ENCODE data around the gene MALRD1. TPM values are rescaled to one million over a fixed set of nuclear protein-coding genes. Genes with fewer than 3 reads are reported as not detected.

The MALRD1 gene
- total RNA-seq, 1 donor from 2014 or later: 0.45 TPM

DNA sequence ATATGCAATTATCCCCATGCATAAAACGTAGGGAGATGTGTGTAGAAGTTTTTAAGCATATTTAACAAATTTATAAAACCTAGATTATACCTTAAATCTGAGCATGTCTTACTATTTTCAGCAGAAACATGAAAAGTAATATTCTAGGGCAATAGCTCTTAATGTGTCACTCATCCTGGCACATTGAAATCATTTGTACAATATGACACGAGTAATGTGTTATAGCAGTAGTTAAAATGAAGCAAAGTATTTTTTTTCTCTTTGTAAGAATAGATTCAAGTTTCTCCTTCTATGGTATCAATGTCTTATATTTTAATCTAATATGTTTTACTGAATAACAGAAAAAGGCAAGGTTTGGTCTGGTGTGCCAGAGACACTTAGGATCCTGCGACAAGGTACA, 492.7 kb downstream of the MALRD1 start:
- FAIRE-seq (no peak), DNase-seq (ENCODE audit: low read depth) (no peak)
- Histone ChIP-seq H3K9me3 (ENCODE audit: insufficient read depth, low read depth, low read length) (no peaks in the 10 kb centered on the region), H3K4me1 (ENCODE audit: insufficient read depth, low read length) (no peaks in the 10 kb centered on the region), H3K79me2 (ENCODE audit: insufficient read depth, low read length) (no peaks in the 10 kb centered on the region), H4K20me1 (ENCODE audit: insufficient read depth, low read length) (no peaks in the 10 kb centered on the region), H2AFZ (ENCODE audit: low read depth, low read length) (no peak overlapping the region), H3K36me3 (ENCODE audit: insufficient read depth, low read length) (no peaks in the 10 kb centered on the region), H3K4me2 (ENCODE audit: low read length) (no peak overlapping the region), H3K4me3 (ENCODE audit: insufficient read depth, low read depth, low read length) (no peak overlapping the region), H3K27ac (ENCODE audit: low read depth, low read length) (no peak overlapping the region), H3K9ac (ENCODE audit: low read length) (no peak overlapping the region), H3K27me3 (ENCODE audit: insufficient read depth, low read length) (no peaks in the 10 kb centered on the region)
- Mint-ChIP-seq H3K4me1 (ENCODE audit: low read depth, unreplicated experiment) (no peaks in the 10 kb centered on the region), H3K27ac (ENCODE audit: unreplicated experiment) (no peak overlapping the region), H3K4me3 (ENCODE audit: unreplicated experiment) (no peak overlapping the region), H3K9me3 (ENCODE audit: unreplicated experiment) (no peaks in the 10 kb centered on the region), H3K27me3 (ENCODE audit: low read depth, unreplicated experiment) (no peaks in the 10 kb centered on the region), H3K36me3 (ENCODE audit: low read depth, unreplicated experiment) (no peaks in the 10 kb centered on the region)
- TF ChIP-seq, protein P1, sequence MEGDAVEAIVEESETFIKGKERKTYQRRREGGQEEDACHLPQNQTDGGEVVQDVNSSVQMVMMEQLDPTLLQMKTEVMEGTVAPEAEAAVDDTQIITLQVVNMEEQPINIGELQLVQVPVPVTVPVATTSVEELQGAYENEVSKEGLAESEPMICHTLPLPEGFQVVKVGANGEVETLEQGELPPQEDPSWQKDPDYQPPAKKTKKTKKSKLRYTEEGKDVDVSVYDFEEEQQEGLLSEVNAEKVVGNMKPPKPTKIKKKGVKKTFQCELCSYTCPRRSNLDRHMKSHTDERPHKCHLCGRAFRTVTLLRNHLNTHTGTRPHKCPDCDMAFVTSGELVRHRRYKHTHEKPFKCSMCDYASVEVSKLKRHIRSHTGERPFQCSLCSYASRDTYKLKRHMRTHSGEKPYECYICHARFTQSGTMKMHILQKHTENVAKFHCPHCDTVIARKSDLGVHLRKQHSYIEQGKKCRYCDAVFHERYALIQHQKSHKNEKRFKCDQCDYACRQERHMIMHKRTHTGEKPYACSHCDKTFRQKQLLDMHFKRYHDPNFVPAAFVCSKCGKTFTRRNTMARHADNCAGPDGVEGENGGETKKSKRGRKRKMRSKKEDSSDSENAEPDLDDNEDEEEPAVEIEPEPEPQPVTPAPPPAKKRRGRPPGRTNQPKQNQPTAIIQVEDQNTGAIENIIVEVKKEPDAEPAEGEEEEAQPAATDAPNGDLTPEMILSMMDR (IDR thresholded peaks at IDR 0.05; ENCODE audit: insufficient read depth, low read depth, low read length): no peak
- no peak for TF ChIP-seq EZH2 (IDR thresholded peaks at IDR 0.05; ENCODE audit: insufficient read depth, low read length)

DNA sequence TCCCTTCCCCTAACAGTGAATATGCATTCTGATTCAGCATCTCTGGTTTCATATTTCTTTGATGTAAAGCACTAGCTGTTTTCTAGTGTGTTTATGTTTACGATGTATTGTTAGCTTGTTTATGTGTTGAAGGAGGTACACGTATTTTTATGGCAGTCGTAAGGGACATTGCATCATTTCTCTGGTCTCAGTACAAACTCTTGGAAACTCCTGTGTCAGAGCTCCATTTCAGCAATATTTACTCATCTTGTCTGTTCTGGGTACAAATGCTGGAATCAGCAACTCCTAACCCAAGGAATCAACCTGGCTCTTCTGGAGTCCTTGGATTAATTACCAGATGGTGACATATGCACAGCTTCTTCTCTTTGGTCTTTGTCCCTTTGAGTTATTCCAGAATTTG, 497.6 kb downstream of the MALRD1 start:
- Histone ChIP-seq H3K27me3 (ENCODE audit: insufficient read depth, low read length) (no peaks in the 10 kb centered on the region), H3K9ac (ENCODE audit: low read length) (no peak overlapping the region), H3K27ac (ENCODE audit: low read depth, low read length) (no peak overlapping the region), H3K36me3 (ENCODE audit: insufficient read depth, low read length) (no peaks in the 10 kb centered on the region), H3K4me2 (ENCODE audit: low read length) (no peak overlapping the region), H3K4me1 (ENCODE audit: insufficient read depth, low read length) (no peaks in the 10 kb centered on the region), H3K4me3 (ENCODE audit: insufficient read depth, low read depth, low read length) (no peak overlapping the region), H4K20me1 (ENCODE audit: insufficient read depth, low read length) (no peaks in the 10 kb centered on the region), H3K9me3 (ENCODE audit: insufficient read depth, low read depth, low read length) (no peaks in the 10 kb centered on the region), H2AFZ (ENCODE audit: low read depth, low read length) (no peak overlapping the region), H3K79me2 (ENCODE audit: insufficient read depth, low read length) (no peaks in the 10 kb centered on the region)
- TF ChIP-seq, protein P1 (IDR thresholded peaks at IDR 0.05; ENCODE audit: insufficient read depth, low read depth, low read length): no peak
- no peak for TF ChIP-seq EZH2 (IDR thresholded peaks at IDR 0.05; ENCODE audit: insufficient read depth, low read length)
- DNase-seq (ENCODE audit: low read depth): no peak
- FAIRE-seq: no peak
- Mint-ChIP-seq H3K27me3 (ENCODE audit: low read depth, unreplicated experiment) (no peaks in the 10 kb centered on the region), H3K4me1 (ENCODE audit: low read depth, unreplicated experiment) (no peaks in the 10 kb centered on the region), H3K36me3 (ENCODE audit: low read depth, unreplicated experiment) (no peaks in the 10 kb centered on the region), H3K9me3 (ENCODE audit: unreplicated experiment) (peaks cover 3% of the 10 kb centered on the region), H3K4me3 (ENCODE audit: unreplicated experiment) (no peak overlapping the region), H3K27ac (ENCODE audit: unreplicated experiment) (no peak overlapping the region)

DNA sequence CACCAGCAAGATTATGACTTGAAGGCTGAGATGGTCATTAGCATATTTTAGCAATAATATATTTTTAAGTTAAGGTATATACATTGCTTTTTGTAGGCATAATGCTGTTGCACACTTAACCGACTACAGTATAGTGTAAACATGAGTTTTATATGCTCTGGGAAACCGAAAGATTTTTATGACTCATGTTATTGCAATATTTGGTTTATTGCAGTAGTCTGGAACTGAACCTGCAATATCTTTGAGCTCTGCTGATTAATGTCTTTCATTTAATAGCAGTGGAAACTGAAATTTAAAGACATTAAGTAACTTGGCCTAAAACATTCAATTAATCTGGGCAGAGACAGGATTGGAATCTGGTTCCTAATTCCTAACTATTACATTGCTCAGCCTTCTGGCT, 500.9 kb downstream of the MALRD1 start:
- Histone ChIP-seq H3K4me3 (ENCODE audit: insufficient read depth, low read depth, low read length) (no peak overlapping the region), H3K4me2 (ENCODE audit: low read length) (no peak overlapping the region), H2AFZ (ENCODE audit: low read depth, low read length) (no peak overlapping the region), H3K4me1 (ENCODE audit: insufficient read depth, low read length) (no peaks in the 10 kb centered on the region), H3K9ac (ENCODE audit: low read length) (no peak overlapping the region), H3K27ac (ENCODE audit: low read depth, low read length) (no peak overlapping the region), H3K36me3 (ENCODE audit: insufficient read depth, low read length) (no peaks in the 10 kb centered on the region), H4K20me1 (ENCODE audit: insufficient read depth, low read length) (no peaks in the 10 kb centered on the region), H3K27me3 (ENCODE audit: insufficient read depth, low read length) (no peaks in the 10 kb centered on the region), H3K79me2 (ENCODE audit: insufficient read depth, low read length) (no peaks in the 10 kb centered on the region), H3K9me3 (ENCODE audit: insufficient read depth, low read depth, low read length) (no peaks in the 10 kb centered on the region)
- Mint-ChIP-seq H3K36me3 (ENCODE audit: low read depth, unreplicated experiment) (no peaks in the 10 kb centered on the region), H3K4me1 (ENCODE audit: low read depth, unreplicated experiment) (no peaks in the 10 kb centered on the region), H3K9me3 (ENCODE audit: unreplicated experiment) (peaks cover 3% of the 10 kb centered on the region), H3K27me3 (ENCODE audit: low read depth, unreplicated experiment) (no peaks in the 10 kb centered on the region), H3K27ac (ENCODE audit: unreplicated experiment) (no peak overlapping the region), H3K4me3 (ENCODE audit: unreplicated experiment) (no peak overlapping the region)
- TF ChIP-seq, protein P1 (IDR thresholded peaks at IDR 0.05; ENCODE audit: insufficient read depth, low read depth, low read length): no peak
- no peak for TF ChIP-seq EZH2 (IDR thresholded peaks at IDR 0.05; ENCODE audit: insufficient read depth, low read length)
- FAIRE-seq (no peak), DNase-seq (ENCODE audit: low read depth) (no peak)
